ENCODE measurements around the gene RBCK1. TPM values are rescaled to one million over a fixed set of nuclear protein-coding genes. Genes with fewer than 3 reads are reported as not detected.

RBCK1 gene
- total and polyA plus RNA-seq, 9 of the 15 experiments (the other 6 are each of a cell fraction or from before 2014, with no cell fraction given), result 5.9 to 59.3 (median 26.5) TPM

DNA sequence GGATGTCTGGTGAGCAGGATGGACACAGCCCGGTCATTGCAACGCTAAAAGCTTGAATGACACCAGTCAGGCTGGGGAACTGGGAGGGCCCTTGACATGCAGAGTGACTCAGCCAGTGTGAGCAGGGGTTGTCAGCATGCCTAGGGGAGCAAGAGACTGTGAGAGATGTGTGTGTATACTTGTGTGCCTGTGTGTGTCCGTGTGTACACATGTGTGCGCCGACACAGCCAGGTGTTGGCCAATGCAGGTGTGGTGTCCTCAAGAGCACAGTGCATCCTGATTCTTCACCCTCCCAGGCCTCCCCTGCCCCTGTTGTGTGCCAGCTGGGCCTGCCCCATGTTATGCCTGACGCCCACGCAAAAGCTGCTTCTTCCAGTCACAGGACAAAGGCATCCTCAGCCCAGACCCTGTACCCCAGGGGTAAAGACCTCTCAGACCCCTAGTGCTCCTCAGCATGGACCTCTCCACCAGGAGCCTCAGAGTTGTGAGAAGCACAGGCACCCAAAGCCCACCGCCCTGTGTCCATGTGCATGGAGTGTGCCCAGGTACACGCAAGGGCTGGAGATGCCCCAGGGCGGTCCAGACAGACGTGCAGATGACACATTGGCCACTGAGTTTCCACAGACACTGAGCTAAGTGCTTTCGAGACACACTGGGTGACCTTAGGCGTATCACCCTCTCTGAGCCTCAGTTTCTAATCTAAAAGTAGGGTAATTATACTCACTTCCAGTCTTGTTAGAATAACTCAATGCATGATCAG is 44.6 kb upstream of the RBCK1 start:
- Histone ChIP-seq H2AFZ (ENCODE audit: low read depth, low read length) (peak overlapping the region; percentile 49), H3K27ac (ENCODE audit: extremely low read depth, low read depth, low read length) (peak overlapping the region; percentile 66), H3K4me1 (replicated peaks in 1 of 2; ENCODE audit: control insufficient read depth in 2 of 2, insufficient read depth in 2 of 2, low read length in 2 of 2) (peaks cover 31 to 37% of the 10 kb centered on the region in 2 experiments; a peak in 4 of 5 replicates), H3K9me3 (replicated peaks; ENCODE audit: control insufficient read depth, insufficient read depth, low read depth, low read length) (no peaks in the 10 kb centered on the region), H3K79me2 (ENCODE audit: control insufficient read depth, insufficient read depth, low read length) (no peaks in the 10 kb centered on the region), H3K9me1 (ENCODE audit: control insufficient read depth, insufficient read depth, low read length) (no peaks in the 10 kb centered on the region), H3K27me3 (ENCODE audit: control insufficient read depth in 2 of 2, insufficient read depth in 2 of 2, low read length in 2 of 2) (no peaks in the 10 kb centered on the region), H3K4me2 (ENCODE audit: insufficient read depth, low read length) (peak overlapping the region; percentile 26; the same call in 1 of the 2 replicates), H3K4me3 (no peak overlapping the region), H3K9ac (ENCODE audit: insufficient read depth in 1 of 2, low read depth in 2 of 2, low read length in 2 of 2) (peak overlapping the region; percentile 40 to 84; a peak in 3 of 4 replicates), H3K36me3 (ENCODE audit: control insufficient read depth, insufficient read depth, low read length) (no peaks in the 10 kb centered on the region), H4K20me1 (replicated peaks; ENCODE audit: control insufficient read depth, insufficient read depth, low read length) (no peaks in the 10 kb centered on the region)
- POLR2A ChIA-PET, result interaction anchor here (0.7 to 3.3 kb wide), 10 partner anchors 9 to 168 kb away, joined by 3 to 23 read pairs (median 5); partner anchors contain the start of genes NRSN2 and TRIB3
- 39% methylated on average over 10 of the region's 13 CpGs for WGBS (ENCODE audit: insufficient coverage, low coverage, missing lambda C conversion rate)
- in situ Hi-C loops (cut with MboI) (no loop called here), intact Hi-C loops (cut with micrococcal nuclease) (no loop called here)
- peak; percentile 46 for FAIRE-seq
- peak; percentile 73 for ATAC-seq
- CTCF ChIA-PET (ENCODE audit: low intra/inter-chr PET ratio), result no interaction called here
- peak in 2 of 4 experiments; percentile 40 to 73 for DNase-seq (ENCODE audit: extremely low read depth in 1 of 4, low spot score in 3 of 4)
- no TSS peak for BruUV-seq (replicated peaks)
- TF ChIP-seq ZSCAN32 (CRISPR knock-in tag; IDR thresholded peaks at IDR 0.05), result no peak
- TF ChIP-seq, protein P1, sequence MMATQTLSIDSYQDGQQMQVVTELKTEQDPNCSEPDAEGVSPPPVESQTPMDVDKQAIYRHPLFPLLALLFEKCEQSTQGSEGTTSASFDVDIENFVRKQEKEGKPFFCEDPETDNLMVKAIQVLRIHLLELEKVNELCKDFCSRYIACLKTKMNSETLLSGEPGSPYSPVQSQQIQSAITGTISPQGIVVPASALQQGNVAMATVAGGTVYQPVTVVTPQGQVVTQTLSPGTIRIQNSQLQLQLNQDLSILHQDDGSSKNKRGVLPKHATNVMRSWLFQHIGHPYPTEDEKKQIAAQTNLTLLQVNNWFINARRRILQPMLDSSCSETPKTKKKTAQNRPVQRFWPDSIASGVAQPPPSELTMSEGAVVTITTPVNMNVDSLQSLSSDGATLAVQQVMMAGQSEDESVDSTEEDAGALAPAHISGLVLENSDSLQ (IDR thresholded peaks at IDR 0.05), result peak; percentile 85
- no peak for TF ChIP-seq THAP7 (CRISPR knock-in tag; IDR thresholded peaks at IDR 0.05)
- no peak for TF ChIP-seq ZNF778 (CRISPR knock-in tag; IDR thresholded peaks at IDR 0.05)
- TF ChIP-seq ELF1 (tag; IDR thresholded peaks at IDR 0.05), result no peak
- no peak for TF ChIP-seq SAFB (IDR thresholded peaks at IDR 0.05; ENCODE audit: borderline replicate concordance, low read depth, low read length)
- TF ChIP-seq HNRNPH1 (optimal IDR thresholded peaks at IDR 0.05; ENCODE audit: low read depth, low read length), result no peak
- TF ChIP-seq ZNF277 (CRISPR knock-in tag; IDR thresholded peaks at IDR 0.05; ENCODE audit: borderline replicate concordance), result no peak
- peak; percentile 36; the same call in 1 of the 2 replicates for TF ChIP-seq ZNF830 (CRISPR knock-in tag; IDR thresholded peaks at IDR 0.05)
- TF ChIP-seq BCOR (IDR thresholded peaks at IDR 0.05), result no peak
